HEK293 (cell line): ENCODE results near the gene EHD1.

Source experiments
- GLI4 ChIP-seq: fragments of 450-650 bp; formaldehyde crosslinking; IDR thresholded peaks from 2 replicates; pipeline ENCODE4 v1.5.1; 2016; ENCODE audit warnings: missing biosample characterization, missing genetic modification characterization
- SP2 ChIP-seq: fragments of 450-650 bp; formaldehyde crosslinking; IDR thresholded peaks from 2 replicates; pipeline ENCODE4 v1.5.1; 2016; ENCODE audit warnings: missing biosample characterization, missing genetic modification characterization
- SP7 ChIP-seq: fragments of 450-650 bp; formaldehyde crosslinking; IDR thresholded peaks from 2 replicates; pipeline ENCODE4 v1.5.1; 2016; ENCODE audit warnings: missing biosample characterization, missing genetic modification characterization
- ZFP3 ChIP-seq: fragments of 450-650 bp; formaldehyde crosslinking; IDR thresholded peaks from 2 replicates; pipeline ENCODE4 v1.5.1; 2016; ENCODE audit warnings: low read depth, missing biosample characterization, missing genetic modification characterization
- ZNF114 ChIP-seq: fragments of 450-650 bp; formaldehyde crosslinking; IDR thresholded peaks from 2 replicates; pipeline ENCODE4 v1.5.0; 2017; ENCODE audit warnings: missing biosample characterization, missing genetic modification characterization
- ZNF132 ChIP-seq: fragments of 450-650 bp; formaldehyde crosslinking; IDR thresholded peaks from 2 replicates; pipeline ENCODE4 v1.5.1; 2017; ENCODE audit warnings: missing biosample characterization, missing genetic modification characterization, borderline replicate concordance
- ZNF133 ChIP-seq: fragments of 450-650 bp; formaldehyde crosslinking; IDR thresholded peaks from 2 replicates; pipeline ENCODE4 v1.5.1; 2016; ENCODE audit warnings: missing biosample characterization, missing genetic modification characterization
- ZNF2 ChIP-seq: fragments of 450-650 bp; formaldehyde crosslinking; IDR thresholded peaks from 2 replicates; pipeline ENCODE4 v1.5.1; 2016; ENCODE audit warnings: missing biosample characterization, missing genetic modification characterization
- ZNF23 ChIP-seq: fragments of 450-650 bp; formaldehyde crosslinking; IDR thresholded peaks from 2 replicates; pipeline ENCODE4 v1.5.1; 2016; ENCODE audit warnings: missing biosample characterization, missing genetic modification characterization, borderline replicate concordance
- ZNF248 ChIP-seq: fragments of 450-650 bp; formaldehyde crosslinking; IDR thresholded peaks from 2 replicates; pipeline ENCODE4 v1.5.1; 2017; ENCODE audit warnings: missing biosample characterization, missing genetic modification characterization
- ZNF292 ChIP-seq: fragments of 450-650 bp; formaldehyde crosslinking; IDR thresholded peaks from 2 replicates; pipeline ENCODE4 v1.5.1; 2016; ENCODE audit warnings: low read depth, missing biosample characterization, missing genetic modification characterization, borderline replicate concordance
- ZNF350 ChIP-seq: fragments of 450-650 bp; formaldehyde crosslinking; IDR thresholded peaks from 2 replicates; pipeline ENCODE4 v1.5.0; 2017; ENCODE audit warnings: missing biosample characterization, mild to moderate bottlenecking, missing genetic modification characterization
- ZNF426 ChIP-seq: fragments of 450-650 bp; formaldehyde crosslinking; IDR thresholded peaks from 2 replicates; pipeline ENCODE4 v1.5.1; 2017; ENCODE audit warnings: missing biosample characterization, missing genetic modification characterization, mild to moderate bottlenecking, inconsistent platforms, moderate library complexity
- ZNF473 ChIP-seq: fragments of 450-650 bp; formaldehyde crosslinking; IDR thresholded peaks from 2 replicates; pipeline ENCODE4 v1.5.1; 2017; ENCODE audit warnings: missing biosample characterization, missing genetic modification characterization
- ZNF610 ChIP-seq: fragments of 450-650 bp; formaldehyde crosslinking; IDR thresholded peaks from 2 replicates; pipeline ENCODE4 v1.5.1; 2016; ENCODE audit warnings: missing biosample characterization, missing genetic modification characterization, borderline replicate concordance
- TF ChIP-seq, protein P1 (sequence below): fragments of 450-650 bp; formaldehyde crosslinking; IDR thresholded peaks from 2 replicates; pipeline ENCODE4 v1.5.1; 2016; ENCODE audit warnings: missing biosample characterization, missing genetic modification characterization
- TF ChIP-seq, protein P2 (sequence below): fragments of 450-650 bp; formaldehyde crosslinking; IDR thresholded peaks from 2 replicates; pipeline ENCODE4 v1.5.1; 2016; ENCODE audit warnings: missing biosample characterization, missing genetic modification characterization
- TF ChIP-seq, protein P3 (sequence below): fragments of 450-650 bp; formaldehyde crosslinking; IDR thresholded peaks from 2 replicates; pipeline ENCODE4 v1.5.1; 2016; ENCODE audit warnings: missing biosample characterization, missing genetic modification characterization, borderline replicate concordance
- TF ChIP-seq, protein P4 (sequence below): fragments of 450-650 bp; formaldehyde crosslinking; IDR thresholded peaks from 2 replicates; pipeline ENCODE4; 2016; ENCODE audit warnings: missing biosample characterization, missing genetic modification characterization
- TF ChIP-seq, protein P5 (sequence below): fragments of 450-650 bp; formaldehyde crosslinking; IDR thresholded peaks from 2 replicates; pipeline ENCODE4 v1.5.1; 2016; ENCODE audit warnings: missing biosample characterization, missing genetic modification characterization

The EHD1 gene

DNA sequence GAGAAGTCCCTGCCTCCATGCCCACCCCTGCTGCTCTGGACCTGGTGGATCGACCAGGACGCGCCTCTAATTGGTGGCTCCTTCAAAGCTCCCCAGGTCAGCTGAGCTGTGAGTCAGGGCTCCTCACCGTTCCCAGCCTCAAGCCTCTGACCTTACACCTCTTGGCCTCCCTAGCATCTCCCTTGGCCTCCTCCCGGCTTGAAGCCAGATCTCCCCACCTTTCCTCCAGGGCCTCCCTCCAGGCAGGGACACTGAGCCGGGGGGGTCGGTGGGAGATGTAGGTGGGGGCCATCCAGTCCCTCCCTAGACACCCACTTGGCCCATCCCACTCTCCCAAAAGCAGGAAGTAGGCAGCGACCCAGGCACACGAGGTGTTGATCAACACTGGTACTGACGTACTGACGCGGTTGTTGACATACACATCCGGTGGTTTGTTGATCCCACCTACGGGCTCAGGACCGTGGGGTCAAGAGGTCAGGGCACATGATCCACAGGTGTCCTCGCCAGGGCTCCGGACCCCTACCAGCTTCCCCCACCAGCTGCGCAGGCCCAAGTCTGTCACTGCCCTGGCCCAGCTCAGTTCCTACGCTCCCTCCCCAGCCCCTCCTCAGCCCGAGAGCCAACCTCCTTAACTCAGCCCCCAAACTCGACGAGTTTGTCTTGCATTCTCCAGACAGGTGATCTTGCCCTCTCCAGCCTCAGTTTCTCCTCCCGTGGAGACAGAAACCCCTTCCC, 37.8 kb upstream of the EHD1 start (continued):
- TF ChIP-seq ZFP3 (tag by site-specific recombination) (no peak), GLI4 (tag by site-specific recombination) (no peak), ZNF2 (tag by site-specific recombination) (no peak), ZNF473 (tag by site-specific recombination) (no peak), ZNF132 (tag by site-specific recombination) (no peak), ZNF610 (tag by site-specific recombination) (no peak), ZNF248 (tag by site-specific recombination) (no peak), SP7 (tag by site-specific recombination) (no peak), ZNF350 (no peak), ZNF426 (no peak), SP2 (tag by site-specific recombination) (peak; percentile 73), ZNF292 (tag by site-specific recombination) (no peak), ZNF114 (no peak), ZNF133 (no peak), ZNF23 (tag by site-specific recombination) (no peak)
- TF ChIP-seq, protein P1, sequence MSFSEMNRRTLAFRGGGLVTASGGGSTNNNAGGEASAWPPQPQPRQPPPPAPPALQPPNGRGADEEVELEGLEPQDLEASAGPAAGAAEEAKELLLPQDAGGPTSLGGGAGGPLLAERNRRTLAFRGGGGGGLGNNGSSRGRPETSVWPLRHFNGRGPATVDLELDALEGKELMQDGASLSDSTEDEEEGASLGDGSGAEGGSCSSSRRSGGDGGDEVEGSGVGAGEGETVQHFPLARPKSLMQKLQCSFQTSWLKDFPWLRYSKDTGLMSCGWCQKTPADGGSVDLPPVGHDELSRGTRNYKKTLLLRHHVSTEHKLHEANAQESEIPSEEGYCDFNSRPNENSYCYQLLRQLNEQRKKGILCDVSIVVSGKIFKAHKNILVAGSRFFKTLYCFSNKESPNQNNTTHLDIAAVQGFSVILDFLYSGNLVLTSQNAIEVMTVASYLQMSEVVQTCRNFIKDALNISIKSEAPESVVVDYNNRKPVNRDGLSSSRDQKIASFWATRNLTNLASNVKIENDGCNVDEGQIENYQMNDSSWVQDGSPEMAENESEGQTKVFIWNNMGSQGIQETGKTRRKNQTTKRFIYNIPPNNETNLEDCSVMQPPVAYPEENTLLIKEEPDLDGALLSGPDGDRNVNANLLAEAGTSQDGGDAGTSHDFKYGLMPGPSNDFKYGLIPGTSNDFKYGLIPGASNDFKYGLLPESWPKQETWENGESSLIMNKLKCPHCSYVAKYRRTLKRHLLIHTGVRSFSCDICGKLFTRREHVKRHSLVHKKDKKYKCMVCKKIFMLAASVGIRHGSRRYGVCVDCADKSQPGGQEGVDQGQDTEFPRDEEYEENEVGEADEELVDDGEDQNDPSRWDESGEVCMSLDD (tag by site-specific recombination), result no peak
- TF ChIP-seq, protein P2, sequence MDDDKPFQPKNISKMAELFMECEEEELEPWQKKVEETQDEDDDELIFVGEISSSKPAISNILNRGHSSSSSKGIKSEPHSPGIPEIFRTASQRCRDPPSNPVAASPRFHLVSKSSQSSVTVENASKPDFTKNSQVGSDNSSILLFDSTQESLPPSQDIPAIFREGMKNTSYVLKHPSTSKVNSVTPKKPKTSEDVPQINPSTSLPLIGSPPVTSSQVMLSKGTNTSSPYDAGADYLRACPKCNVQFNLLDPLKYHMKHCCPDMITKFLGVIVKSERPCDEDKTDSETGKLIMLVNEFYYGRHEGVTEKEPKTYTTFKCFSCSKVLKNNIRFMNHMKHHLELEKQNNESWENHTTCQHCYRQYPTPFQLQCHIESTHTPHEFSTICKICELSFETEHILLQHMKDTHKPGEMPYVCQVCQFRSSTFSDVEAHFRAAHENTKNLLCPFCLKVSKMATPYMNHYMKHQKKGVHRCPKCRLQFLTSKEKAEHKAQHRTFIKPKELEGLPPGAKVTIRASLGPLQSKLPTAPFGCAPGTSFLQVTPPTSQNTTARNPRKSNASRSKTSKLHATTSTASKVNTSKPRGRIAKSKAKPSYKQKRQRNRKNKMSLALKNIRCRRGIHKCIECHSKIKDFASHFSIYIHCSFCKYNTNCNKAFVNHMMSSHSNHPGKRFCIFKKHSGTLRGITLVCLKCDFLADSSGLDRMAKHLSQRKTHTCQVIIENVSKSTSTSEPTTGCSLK (tag by site-specific recombination), result no peak
- TF ChIP-seq, protein P3, sequence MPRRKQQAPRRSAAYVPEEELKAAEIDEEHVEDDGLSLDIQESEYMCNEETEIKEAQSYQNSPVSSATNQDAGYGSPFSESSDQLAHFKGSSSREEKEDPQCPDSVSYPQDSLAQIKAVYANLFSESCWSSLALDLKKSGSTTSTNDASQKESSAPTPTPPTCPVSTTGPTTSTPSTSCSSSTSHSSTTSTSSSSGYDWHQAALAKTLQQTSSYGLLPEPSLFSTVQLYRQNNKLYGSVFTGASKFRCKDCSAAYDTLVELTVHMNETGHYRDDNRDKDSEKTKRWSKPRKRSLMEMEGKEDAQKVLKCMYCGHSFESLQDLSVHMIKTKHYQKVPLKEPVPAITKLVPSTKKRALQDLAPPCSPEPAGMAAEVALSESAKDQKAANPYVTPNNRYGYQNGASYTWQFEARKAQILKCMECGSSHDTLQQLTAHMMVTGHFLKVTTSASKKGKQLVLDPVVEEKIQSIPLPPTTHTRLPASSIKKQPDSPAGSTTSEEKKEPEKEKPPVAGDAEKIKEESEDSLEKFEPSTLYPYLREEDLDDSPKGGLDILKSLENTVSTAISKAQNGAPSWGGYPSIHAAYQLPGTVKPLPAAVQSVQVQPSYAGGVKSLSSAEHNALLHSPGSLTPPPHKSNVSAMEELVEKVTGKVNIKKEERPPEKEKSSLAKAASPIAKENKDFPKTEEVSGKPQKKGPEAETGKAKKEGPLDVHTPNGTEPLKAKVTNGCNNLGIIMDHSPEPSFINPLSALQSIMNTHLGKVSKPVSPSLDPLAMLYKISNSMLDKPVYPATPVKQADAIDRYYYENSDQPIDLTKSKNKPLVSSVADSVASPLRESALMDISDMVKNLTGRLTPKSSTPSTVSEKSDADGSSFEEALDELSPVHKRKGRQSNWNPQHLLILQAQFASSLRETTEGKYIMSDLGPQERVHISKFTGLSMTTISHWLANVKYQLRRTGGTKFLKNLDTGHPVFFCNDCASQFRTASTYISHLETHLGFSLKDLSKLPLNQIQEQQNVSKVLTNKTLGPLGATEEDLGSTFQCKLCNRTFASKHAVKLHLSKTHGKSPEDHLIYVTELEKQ (tag by site-specific recombination), result no peak
- TF ChIP-seq, protein P4, sequence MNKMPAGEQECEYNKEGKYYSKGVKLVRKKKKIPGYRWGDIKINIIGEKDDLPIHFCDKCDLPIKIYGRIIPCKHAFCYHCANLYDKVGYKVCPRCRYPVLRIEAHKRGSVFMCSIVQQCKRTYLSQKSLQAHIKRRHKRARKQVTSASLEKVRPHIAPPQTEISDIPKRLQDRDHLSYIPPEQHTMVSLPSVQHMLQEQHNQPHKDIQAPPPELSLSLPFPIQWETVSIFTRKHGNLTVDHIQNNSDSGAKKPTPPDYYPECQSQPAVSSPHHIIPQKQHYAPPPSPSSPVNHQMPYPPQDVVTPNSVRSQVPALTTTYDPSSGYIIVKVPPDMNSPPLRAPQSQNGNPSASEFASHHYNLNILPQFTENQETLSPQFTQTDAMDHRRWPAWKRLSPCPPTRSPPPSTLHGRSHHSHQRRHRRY, result no peak
- TF ChIP-seq, protein P5, sequence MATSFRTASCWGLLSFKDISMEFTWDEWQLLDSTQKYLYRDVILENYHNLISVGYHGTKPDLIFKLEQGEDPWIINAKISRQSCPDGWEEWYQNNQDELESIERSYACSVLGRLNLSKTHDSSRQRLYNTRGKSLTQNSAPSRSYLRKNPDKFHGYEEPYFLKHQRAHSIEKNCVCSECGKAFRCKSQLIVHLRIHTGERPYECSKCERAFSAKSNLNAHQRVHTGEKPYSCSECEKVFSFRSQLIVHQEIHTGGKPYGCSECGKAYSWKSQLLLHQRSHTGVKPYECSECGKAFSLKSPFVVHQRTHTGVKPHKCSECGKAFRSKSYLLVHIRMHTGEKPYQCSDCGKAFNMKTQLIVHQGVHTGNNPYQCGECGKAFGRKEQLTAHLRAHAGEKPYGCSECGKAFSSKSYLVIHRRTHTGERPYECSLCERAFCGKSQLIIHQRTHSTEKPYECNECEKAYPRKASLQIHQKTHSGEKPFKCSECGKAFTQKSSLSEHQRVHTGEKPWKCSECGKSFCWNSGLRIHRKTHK, result no peak
